Cardiac muscle cell (in vitro differentiated cells and primary cell): ENCODE data around the gene DNASE1L1. TPM values are rescaled to one million over a fixed set of nuclear protein-coding genes. Genes with fewer than 3 reads are reported as not detected.

ENCODE experiments used
- DNase-seq, 2 donors: peaks; one replicate each; pipeline versions ENCODE4 v3.0.0 to v3.0.0-alpha.2; 2010 to 2017; ENCODE audit warnings: low read depth in 1 of 2, low spot score in 1 of 2
- H3K27ac ChIP-seq: fragments of 200-600 bp; sonication (generic); 2 replicates; pipeline ENCODE4 v1.5.1; 2016
- H3K27me3 ChIP-seq: fragments of 200-600 bp; sonication (generic); 2 replicates; pipeline ENCODE4 v1.6.0; 2016; ENCODE audit warnings: control low read depth
- H3K36me3 ChIP-seq: fragments of 200-600 bp; sonication (generic); 2 replicates; pipeline ENCODE4 v1.5.1; 2016; ENCODE audit warnings: control low read depth
- H3K4me1 ChIP-seq: fragments of 200-600 bp; sonication (generic); 2 replicates; pipeline ENCODE4 v1.8.1; 2017; ENCODE audit warnings: low read depth, mild to moderate bottlenecking, mixed run types
- H3K4me3 ChIP-seq: fragments of 200-600 bp; sonication (generic); 2 replicates; pipeline ENCODE4 v1.5.1; 2016; ENCODE audit warnings: mild to moderate bottlenecking
- H3K9me3 ChIP-seq: fragments of 200-600 bp; sonication (generic); 2 replicates; pipeline ENCODE4 v1.5.1; 2017; ENCODE audit warnings: low read depth, mild to moderate bottlenecking, control low read depth
- polyA plus RNA-seq: library from polyadenylated mRNA; unstranded; fragments of >200 nt; fragmentation: Nextera tagmentation; extraction: Ambion mirVana; gene quantifications from 2 replicates; pipeline ENCODE4 v1.2.1, GENCODE V29; 2016
- total RNA-seq: library from RNA; depleted of rRNA; stranded (reverse); fragments of >200 nt; gene quantifications from 2 replicates; pipeline ENCODE4 v1.2.3, GENCODE V29; 2016
- TF ChIP-seq, protein P1 (sequence below): IDR thresholded peaks from 2 replicates; pipeline ENCODE4 v1.5.1; 2012; ENCODE audit warnings: low read depth, mild to moderate bottlenecking, low read length

The DNASE1L1 gene
- total RNA-seq (34.3 and 40.4 TPM in 2 replicates), polyA plus RNA-seq (24.8 and 26.1 TPM in 2 replicates)

DNA sequence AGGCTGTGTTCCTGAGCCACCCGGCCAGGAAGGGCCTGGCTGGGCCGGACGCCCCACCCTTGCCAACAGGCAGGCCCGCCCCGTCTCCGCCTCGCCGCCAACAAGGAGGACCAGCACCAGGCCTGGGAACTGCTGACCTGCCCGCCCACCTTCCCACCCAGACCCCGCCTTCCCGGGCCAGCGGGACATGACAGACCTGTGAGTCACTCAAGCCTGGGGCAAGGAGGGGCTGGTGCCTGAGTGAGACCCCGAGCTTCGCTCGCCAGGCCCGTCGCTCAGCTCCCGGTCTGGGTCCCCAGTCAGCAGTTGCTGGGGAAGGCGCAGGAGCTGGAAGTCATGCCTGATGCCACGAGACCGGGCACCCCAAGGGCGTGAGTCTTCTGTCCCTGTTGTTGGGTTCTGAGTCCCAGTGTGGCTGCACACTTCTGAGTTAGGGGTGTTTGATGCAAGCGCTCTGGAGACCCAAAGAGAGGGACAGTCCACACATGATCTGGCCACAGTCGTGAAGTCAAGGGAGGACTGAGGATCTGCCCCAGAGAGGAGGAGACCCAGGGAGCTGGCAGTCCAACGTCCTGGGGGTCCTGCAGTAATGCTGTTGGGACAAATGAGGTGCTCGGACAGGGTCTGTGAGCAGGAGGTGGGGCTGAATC lies at the start of gene DNASE1L1:
Gene DNASE1L1, minus strand, starts transcription at position 33 of the 650 bp plus-strand sequence. CDS start 3,686 bp downstream, outside the sequence.
- TF ChIP-seq, protein P1, sequence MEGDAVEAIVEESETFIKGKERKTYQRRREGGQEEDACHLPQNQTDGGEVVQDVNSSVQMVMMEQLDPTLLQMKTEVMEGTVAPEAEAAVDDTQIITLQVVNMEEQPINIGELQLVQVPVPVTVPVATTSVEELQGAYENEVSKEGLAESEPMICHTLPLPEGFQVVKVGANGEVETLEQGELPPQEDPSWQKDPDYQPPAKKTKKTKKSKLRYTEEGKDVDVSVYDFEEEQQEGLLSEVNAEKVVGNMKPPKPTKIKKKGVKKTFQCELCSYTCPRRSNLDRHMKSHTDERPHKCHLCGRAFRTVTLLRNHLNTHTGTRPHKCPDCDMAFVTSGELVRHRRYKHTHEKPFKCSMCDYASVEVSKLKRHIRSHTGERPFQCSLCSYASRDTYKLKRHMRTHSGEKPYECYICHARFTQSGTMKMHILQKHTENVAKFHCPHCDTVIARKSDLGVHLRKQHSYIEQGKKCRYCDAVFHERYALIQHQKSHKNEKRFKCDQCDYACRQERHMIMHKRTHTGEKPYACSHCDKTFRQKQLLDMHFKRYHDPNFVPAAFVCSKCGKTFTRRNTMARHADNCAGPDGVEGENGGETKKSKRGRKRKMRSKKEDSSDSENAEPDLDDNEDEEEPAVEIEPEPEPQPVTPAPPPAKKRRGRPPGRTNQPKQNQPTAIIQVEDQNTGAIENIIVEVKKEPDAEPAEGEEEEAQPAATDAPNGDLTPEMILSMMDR: no peak
- Histone ChIP-seq H3K27ac (peak within 1 kb of the TSS; percentile 75), H3K4me1 (no peaks in the 10 kb centered on the region), H3K4me3 (no peak within 1 kb of the TSS), H3K9me3 (no peaks in the 10 kb centered on the region), H3K36me3 (no peaks in the 10 kb centered on the region), H3K27me3 (no peaks in the 10 kb centered on the region)
- DNase-seq: peak; percentile 74 to 92

GRCh38 chrX:154458116-154458953 lies 49.3 kb upstream of the DNASE1L1 start, which contains the start of gene PLXNA3:
Gene PLXNA3 (plus strand): TSS chrX:154458281. CDS start chrX:154460184, 1,903 bp downstream.
- H3K9me3 ChIP-seq: no peaks in the 10 kb centered on the region
- TF ChIP-seq, protein P1: no peak
- no peaks in the 10 kb centered on the region for H3K27me3 ChIP-seq
- H3K36me3 ChIP-seq: no peaks in the 10 kb centered on the region
- peak within 1 kb of the TSS; percentile 77 for H3K27ac ChIP-seq
- H3K4me1 ChIP-seq: no peaks in the 10 kb centered on the region
- peak; percentile 50 to 65 for DNase-seq
- H3K4me3 ChIP-seq: peak within 1 kb of the TSS; percentile 84

- Histone ChIP-seq H3K4me1 (no peaks in the 10 kb centered on the region), H3K27ac (peak overlapping the region; percentile 77)
These were observed 48.5 kb upstream of the DNASE1L1 start for GRCh38 chrX:154457491-154458115.

GRCh38 chrX:154452823-154453222 lies 43.8 kb upstream of the DNASE1L1 start:
- no peaks in the 10 kb centered on the region for H3K36me3 ChIP-seq
- DNase-seq: no peak
- no peaks in the 10 kb centered on the region for H3K4me1 ChIP-seq
- no peaks in the 10 kb centered on the region for H3K9me3 ChIP-seq
- TF ChIP-seq, protein P1: no peak
- H3K27me3 ChIP-seq: no peaks in the 10 kb centered on the region
- H3K27ac ChIP-seq: no peak overlapping the region
- H3K4me3 ChIP-seq: no peak overlapping the region

More at GRCh38 chrX:154457491-154458115, 48.5 kb upstream of the DNASE1L1 start:
- Histone ChIP-seq H3K4me3 (peak overlapping the region; percentile 84), H3K36me3 (no peaks in the 10 kb centered on the region), H3K27me3 (no peaks in the 10 kb centered on the region), H3K9me3 (no peaks in the 10 kb centered on the region)
- peak in 1 of 2 donors; percentile 50 for DNase-seq
- TF ChIP-seq, protein P1: no peak

DNA sequence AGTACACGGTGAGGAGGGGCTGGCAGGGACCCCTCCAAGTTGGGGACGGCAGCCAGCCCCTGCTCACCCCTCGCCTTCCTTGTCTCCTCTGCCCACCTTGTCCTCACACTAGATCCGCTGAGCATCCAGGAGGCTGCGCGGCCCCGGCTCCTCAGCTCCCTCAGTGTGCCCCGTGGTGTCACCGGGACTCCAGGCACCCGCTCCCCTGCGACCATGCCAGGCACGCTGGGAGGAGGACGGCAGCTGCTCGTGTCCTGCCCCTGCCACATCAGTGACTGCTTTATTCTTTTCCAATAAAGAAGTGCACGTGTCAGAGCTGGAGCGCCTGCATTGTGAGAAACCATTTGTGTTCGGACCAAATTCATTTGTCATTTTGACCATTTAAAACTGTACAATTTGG lies 41.3 kb upstream of the DNASE1L1 start:
- Histone ChIP-seq H3K27me3 (no peaks in the 10 kb centered on the region), H3K36me3 (no peaks in the 10 kb centered on the region), H3K4me1 (no peaks in the 10 kb centered on the region), H3K27ac (no peak overlapping the region), H3K4me3 (no peak overlapping the region), H3K9me3 (no peaks in the 10 kb centered on the region)
- TF ChIP-seq, protein P1: no peak
- DNase-seq: no peak
